HG03460 (cell line): ENCODE data around the gene OGFOD3.
"Not testable (repeated sequence)": the region's sequence is repeated elsewhere in the genome, so short reads cannot be mapped to it uniquely, and the experiment has no call there.

Source experiments
- ATAC-seq: cut with Tn5 transposase; IDR thresholded peaks from one replicate; pipeline ENCODE4 v1.9.1; 2021; ENCODE audit not compliant: unreplicated experiment

The OGFOD3 gene

GRCh38 chr17:82390015-82390859 lies 28.1 kb downstream of the OGFOD3 start:
- ATAC-seq = no peak

- no peak for ATAC-seq
Measured at GRCh38 chr17:82389379-82389778, 29.0 kb downstream of the OGFOD3 start.

- ATAC-seq = no peak
Measured at GRCh38 chr17:82388922-82389283, 29.5 kb downstream of the OGFOD3 start.

DNA sequence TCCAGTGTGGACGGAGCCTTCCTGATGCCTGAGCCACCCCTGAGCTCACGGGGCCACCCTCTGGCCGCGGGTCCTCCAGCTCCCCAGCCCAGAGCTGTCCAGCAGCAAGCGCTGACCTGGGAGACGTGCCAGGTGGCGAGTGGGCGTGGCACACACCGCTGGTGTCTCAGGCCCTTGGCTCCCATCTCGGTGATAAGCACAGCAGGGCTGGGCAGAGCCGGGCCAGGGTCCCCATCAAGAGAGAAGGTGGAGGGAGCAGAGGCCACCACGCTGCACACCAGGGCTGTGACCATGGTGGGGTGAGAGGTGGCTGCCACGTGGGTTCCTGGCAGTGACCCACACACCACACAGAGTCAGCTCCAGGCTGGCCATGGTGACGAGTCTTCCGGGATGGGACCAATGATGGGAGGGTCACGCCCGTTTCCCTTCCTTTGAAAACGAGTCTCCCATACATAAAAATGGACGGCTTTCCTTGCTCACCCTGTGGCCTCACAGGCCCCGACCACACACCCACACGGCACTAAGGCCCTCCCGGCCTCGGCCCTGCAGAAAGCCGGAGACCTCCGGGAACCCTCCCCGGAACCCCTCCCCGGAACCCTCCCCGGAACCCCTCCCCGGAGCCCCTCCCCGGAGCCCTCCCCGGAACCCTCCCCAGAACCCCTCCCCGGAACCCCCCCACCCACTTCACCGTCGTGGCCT lies 30.0 kb downstream of the OGFOD3 start:
- no peak for ATAC-seq

DNA sequence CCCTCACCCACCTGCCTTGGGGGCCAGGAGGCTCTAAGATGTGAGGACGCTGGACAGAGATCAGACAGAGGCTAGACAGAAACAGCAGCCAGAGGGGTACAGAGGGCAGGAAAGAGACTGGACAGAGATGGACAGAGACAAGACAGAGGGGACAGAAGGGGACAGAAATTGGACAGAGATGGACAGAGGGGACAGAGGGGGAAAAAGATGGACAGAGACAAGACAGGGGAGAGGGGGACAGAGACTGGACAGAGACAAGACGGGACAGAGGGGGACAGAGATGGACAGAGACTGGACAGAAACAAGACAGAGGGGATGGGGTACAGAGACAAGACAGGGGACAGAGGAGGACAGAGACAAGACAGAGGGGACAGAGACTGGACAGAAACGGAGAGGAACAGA lies 30.7 kb downstream of the OGFOD3 start:
- ATAC-seq = no peak

DNA sequence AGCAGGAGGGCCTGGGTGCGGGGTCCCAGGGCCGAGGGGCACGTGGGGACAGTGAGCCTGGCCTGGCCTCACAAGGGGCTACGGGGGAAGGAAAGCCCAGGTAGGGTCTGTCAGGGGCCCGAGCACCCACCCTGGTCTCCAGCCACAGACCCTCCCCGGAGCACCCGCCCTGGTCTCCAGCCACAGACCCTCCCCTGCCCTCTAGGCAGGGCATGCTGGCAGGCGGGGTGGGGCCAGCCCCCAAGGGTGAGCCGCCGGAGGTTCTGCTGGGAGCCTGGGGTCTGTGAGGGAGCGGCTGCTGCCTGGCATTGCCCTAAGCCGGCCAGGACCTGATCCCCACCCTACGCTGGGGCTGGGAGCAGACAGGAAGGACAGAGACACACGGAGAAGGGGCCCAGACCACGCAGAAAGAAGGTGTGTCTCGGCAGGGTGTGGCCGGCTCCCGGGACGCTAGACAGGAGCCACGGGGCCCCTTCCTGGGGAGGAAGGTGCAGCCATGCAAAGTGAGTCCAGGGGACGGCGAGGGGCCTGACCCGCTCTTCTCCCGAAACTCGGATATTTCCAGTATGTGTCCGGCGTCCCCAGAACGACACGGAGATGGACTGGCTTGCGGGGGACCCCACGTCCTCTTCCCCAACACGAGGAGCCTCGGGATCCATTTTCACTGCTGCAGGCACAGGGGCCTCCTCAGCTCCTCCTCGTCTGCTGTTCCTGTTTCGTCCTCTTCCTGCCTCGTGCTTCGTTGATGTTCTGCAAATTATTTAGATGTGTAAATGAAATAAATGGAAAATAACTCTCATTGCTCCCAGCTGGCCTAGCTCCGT lies 31.3 kb downstream of the OGFOD3 start:
- no peak for ATAC-seq

GRCh38 chr17:82386255-82386831 lies 32.0 kb downstream of the OGFOD3 start:
- ATAC-seq = no peak

DNA sequence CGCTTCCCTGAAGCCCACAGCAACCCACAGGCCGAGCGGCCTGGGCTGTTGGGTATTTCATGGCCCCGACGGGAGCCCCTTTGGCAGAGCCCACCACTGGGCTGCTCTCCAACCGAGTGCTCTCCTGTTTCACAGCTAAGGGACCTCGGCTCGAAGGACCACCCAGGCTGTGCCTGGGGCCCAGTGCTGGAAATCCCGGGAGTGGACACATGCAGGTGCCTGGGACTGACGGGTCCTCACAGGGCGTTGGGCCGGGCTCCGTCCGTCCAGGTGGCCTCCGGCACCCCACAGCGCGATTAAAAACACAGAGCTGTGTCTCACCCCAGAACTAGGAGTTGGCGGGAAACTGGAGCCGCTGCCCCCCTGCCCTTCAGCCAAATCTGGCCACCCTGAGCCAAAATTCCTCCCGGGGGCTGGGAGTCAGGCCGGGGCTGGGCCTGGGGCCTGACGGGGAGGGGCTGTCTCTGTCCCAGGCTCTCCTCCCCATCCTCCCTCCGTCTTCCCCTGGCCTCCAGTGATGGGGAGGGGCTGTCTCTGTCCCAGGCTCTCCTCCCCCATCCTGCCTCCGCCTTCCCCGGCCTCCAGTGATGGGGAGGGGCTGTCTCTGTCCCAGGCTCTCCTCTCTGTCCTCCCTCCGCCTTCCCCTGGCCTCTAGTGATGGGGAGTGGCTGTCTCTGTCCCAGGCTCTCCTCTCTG lies 32.7 kb downstream of the OGFOD3 start:
- no peak for ATAC-seq

GRCh38 chr17:82384730-82385481 lies 33.5 kb downstream of the OGFOD3 start:
- no peak for ATAC-seq

DNA sequence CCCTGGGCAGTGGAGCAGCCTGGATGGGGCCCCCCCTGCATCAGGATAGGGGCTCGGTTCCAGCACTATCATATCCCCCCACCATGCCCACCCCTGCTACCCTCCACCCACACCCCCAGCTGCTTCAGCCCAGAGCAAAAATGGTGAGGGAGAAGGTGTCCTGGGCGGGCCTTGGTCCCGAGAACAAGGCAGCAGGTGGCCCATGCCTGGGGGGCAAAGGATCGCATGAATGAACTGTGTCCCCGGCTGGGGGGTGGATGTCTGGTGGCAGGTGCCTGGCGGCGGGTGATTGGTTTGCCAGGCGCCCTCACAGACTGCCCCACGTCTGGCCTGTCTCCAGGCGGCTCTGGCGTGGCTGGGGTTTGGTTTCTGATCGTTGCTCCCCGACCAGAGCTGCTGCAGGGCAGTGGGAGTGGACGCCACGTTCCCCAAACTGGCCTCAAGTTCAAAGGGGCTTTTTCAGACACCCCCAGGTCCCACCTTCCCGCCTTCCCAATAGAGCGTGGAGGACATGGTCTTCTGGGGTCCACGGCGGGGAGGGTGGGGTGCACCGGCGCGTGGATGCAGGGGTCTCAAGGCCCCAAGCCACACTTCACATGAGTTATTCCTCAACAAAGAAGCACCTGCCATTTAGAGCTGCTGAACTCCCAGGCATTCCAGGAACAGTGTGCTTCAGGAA lies 34.2 kb downstream of the OGFOD3 start:
- no peak for ATAC-seq

DNA sequence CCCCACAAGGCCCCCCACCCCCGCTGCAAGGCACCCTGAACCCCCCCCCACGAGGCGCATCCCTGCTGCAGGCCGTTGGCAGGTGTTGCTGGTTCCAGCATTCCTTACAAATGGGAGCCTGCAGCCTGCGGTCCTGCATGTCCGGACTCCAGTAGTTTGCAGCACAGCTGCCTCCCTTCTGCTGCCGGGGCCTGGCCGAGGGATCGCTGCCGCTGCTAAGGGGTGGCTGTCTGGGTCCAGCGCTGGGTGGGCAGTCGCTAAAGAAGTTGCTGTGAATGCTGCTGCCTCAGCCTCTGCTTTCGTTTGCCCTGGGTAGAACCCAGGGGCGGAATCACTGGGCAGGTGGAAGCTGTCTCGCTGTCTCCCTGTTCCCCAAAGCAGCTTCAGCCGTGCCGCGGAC lies 35.0 kb downstream of the OGFOD3 start:
- no peak for ATAC-seq

DNA sequence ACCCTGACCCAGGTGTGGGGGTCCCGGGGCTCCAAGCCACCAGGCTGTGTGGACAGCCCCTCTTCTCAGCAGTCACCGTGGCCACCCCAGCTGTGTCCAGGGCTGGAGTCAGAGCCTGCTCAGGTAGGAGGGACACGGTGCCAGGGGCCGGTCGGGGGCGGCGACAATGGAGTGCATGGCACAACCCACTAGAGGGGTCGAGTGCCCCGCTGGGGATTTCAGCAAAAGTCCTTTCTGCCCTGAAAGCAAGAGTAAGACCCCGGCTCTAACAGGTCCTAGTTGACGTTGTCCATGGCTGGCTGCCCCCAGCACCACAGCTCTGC lies 35.5 kb downstream of the OGFOD3 start:
- no peak for ATAC-seq

GRCh38 chr17:82382220-82382932 lies 36.0 kb downstream of the OGFOD3 start:
- not testable (repeated sequence) for ATAC-seq

DNA sequence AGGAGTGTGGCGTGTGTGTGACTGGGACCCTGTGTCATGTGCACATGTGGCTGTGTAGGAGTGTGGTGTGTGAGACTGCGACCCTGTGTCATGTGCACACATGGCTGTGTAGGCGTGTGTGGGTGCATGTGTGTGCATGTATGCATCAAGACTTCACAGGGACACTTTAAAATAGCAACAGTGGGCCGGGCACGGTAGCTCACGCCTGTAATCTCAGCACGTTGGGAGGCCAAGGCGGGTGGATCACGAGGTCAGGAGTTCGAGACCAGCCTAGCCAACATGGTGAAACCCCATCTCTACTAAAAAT lies 36.7 kb downstream of the OGFOD3 start:
- not testable (repeated sequence) for ATAC-seq

DNA sequence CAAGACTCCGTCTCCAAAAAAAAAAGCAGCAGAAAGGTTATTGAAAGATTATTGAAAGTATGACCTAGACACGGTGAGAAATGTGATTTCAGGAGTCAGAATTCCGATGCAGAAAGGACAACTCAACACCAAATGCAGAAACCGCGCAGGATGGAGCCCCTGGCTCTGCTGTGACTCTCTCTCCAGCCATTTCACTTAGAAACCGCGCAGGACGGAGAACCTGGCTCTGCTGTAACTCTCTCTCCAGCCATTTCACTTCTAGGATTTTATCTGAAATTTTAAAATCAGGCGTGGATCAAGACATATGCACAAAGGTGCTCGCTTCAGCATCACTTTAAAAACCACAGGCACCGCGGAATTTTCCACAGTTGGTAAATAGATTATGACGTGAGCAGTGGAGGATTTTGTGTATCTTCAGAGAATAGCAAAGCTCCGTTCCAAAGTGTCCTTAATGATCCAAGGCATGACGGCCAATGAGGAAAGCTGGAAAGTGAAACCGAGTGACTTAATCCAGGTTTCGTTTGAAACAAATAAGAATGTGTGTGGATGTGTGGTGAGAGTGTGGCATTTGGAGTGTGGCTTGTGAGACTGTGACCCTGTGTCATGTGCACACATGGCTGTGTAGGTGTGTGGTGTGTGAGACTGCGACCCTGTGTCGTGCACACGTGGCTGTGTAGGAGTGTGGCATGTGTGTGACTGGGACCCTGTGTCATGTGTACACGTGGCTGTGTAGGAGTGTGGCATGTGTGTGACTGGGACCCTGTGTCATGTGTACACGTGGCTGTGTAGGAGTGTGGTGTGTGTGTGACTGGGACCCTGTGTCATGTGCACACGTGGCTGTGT lies 37.3 kb downstream of the OGFOD3 start:
- no peak for ATAC-seq

DNA sequence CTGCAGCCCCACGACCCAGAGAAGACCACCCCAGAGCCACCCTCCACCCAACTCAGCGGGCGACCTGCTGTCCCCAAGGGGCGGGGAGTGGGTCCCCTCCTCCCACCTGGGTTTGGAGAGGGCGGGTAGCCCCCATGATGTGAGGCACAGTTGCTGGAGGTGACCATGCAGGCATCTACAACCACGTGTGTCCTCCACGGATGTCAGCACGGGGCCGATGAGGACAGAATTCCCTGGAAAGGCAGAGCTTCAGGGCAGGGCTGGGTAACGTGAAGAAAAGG lies 39.7 kb downstream of the OGFOD3 start:
- no peak for ATAC-seq

DNA sequence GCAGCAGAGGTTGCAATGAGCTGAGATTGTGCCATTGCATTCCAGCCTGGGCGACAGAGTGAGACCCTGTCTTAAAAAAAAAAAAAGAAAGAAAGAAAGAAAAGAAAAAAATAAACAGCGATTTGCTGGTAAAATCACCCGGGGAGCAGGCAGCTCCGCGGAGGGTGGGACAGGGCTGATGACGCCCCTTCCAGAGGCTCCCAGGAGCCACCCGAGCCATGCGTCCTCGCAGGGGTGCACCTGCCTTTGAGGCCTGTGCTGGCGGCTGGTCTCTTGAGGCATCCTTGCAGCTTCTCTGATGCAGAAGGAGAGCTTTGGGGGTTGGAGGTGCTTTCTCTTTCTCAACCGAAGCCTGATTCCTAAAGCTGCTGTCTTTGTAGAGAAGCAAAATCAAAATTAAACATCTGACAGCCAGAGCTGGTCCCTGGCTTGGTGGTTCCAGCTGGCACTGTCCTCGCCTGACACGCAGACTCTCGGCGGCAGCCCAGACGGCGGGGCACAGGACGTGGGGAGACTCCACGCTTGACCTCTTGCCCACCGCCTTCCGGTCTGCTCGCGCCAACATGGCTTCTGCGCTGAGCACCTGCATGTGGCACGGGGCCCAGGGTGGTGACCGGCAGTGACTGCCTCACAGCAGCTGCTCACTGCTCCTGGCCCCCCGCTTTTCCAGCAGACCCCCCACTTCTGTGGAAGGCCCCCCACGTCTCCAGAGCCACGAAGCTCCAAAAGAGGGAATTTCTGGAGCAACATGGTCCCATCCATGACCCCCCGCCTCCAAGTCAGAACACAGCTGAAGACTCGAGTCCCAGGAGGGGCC lies 40.3 kb downstream of the OGFOD3 start:
- no peak for ATAC-seq

GRCh38 chr17:82377294-82377693 lies 41.1 kb downstream of the OGFOD3 start:
- not testable (repeated sequence) for ATAC-seq
